LNCAP (cell line): ENCODE data around the gene PSTPIP1.
A peak's percentile ranks its signal among the peaks of the same experiment; 100 is the strongest.

Experiments
- CTCF ChIP-seq: fragments of 450-650 bp; IDR thresholded peaks from 2 replicates; pipeline ENCODE4 v1.5.1; 2017; ENCODE audit warnings: mild to moderate bottlenecking

The PSTPIP1 gene

GRCh38 chr15:77024273-77025082 is 29.6 kb downstream of the PSTPIP1 start:
- peak; percentile 98 for TF ChIP-seq CTCF

GRCh38 chr15:77025083-77025901 is 30.4 kb downstream of the PSTPIP1 start:
- no peak for TF ChIP-seq CTCF

- TF ChIP-seq CTCF, result no peak
These were observed 31.1 kb downstream of the PSTPIP1 start for GRCh38 chr15:77025941-77026411.

- TF ChIP-seq CTCF, result no peak
These were observed 31.7 kb downstream of the PSTPIP1 start for GRCh38 chr15:77026501-77027110.

- TF ChIP-seq CTCF, result no peak
These were observed 32.3 kb downstream of the PSTPIP1 start for GRCh38 chr15:77027111-77027696.

GRCh38 chr15:77027697-77028450 is 32.9 kb downstream of the PSTPIP1 start:
- TF ChIP-seq CTCF, result no peak
